GM23248 (cell line): ENCODE data around the gene CST5. TPM values are rescaled to one million over a fixed set of nuclear protein-coding genes. Genes with fewer than 3 reads are reported as not detected.
"Not testable (repeated sequence)": the region's sequence is repeated elsewhere in the genome, so short reads cannot be mapped to it uniquely, and the experiment has no call there.

Source experiments
- DNase-seq: peaks from one replicate; pipeline ENCODE4 v3.0.0-alpha.2; 2015
- H2AFZ ChIP-seq: fragments of 200-600 bp; sonication (generic); 2 replicates; pipeline ENCODE4 v1.6.1; 2016; ENCODE audit warnings: antibody characterized with exemption
- H3F3A ChIP-seq: fragments of 200-600 bp; sonication (generic); 2 replicates; pipeline ENCODE4 v1.6.1; 2016; ENCODE audit warnings: mild to moderate bottlenecking, antibody characterized with exemption, mixed run types; ENCODE audit not compliant: insufficient read depth
- H3K27ac ChIP-seq: fragments of 200-600 bp; sonication (generic); 2 replicates; pipeline ENCODE4 v1.5.1; 2016; ENCODE audit warnings: mild to moderate bottlenecking
- H3K27me3 ChIP-seq: fragments of 200-600 bp; sonication (generic); replicated peaks from 2 replicates; pipeline ENCODE4 v1.6.1; 2016; ENCODE audit warnings: mild to moderate bottlenecking; ENCODE audit not compliant: insufficient read depth
- H3K36me3 ChIP-seq: fragments of 200-600 bp; sonication (generic); 2 replicates; pipeline ENCODE4 v1.6.1; 2016; ENCODE audit warnings: low read depth, mild to moderate bottlenecking
- H3K4me1 ChIP-seq: fragments of 200-600 bp; sonication (generic); 2 replicates; pipeline ENCODE4 v1.6.1; 2016; ENCODE audit warnings: mild to moderate bottlenecking; ENCODE audit not compliant: insufficient read depth
- H3K4me2 ChIP-seq: fragments of 200-600 bp; sonication (generic); one replicate; pipeline ENCODE4 v1.6.1; 2016; ENCODE audit warnings: mild to moderate bottlenecking; ENCODE audit not compliant: unreplicated experiment
- H3K4me3 ChIP-seq: fragments of 200-600 bp; sonication (generic); 2 replicates; pipeline ENCODE4 v1.5.1; 2016; ENCODE audit warnings: mild to moderate bottlenecking
- H3K79me2 ChIP-seq: fragments of 200-600 bp; sonication (generic); 2 replicates; pipeline ENCODE4 v1.6.1; 2016; ENCODE audit warnings: mild to moderate bottlenecking; ENCODE audit not compliant: insufficient read depth
- H3K9ac ChIP-seq: fragments of 200-600 bp; sonication (generic); 2 replicates; pipeline ENCODE4 v1.6.1; 2016; ENCODE audit warnings: mild to moderate bottlenecking
- H3K9me2 ChIP-seq: fragments of 200-600 bp; sonication (generic); 2 replicates; pipeline ENCODE4 v1.6.1; 2016; ENCODE audit warnings: mixed run types, mild to moderate bottlenecking, moderate library complexity; ENCODE audit not compliant: insufficient read depth
- H3K9me3 ChIP-seq: fragments of 200-600 bp; sonication (generic); one replicate; pipeline ENCODE4 v1.6.1; 2017; ENCODE audit warnings: low read depth
- H4K20me1 ChIP-seq: fragments of 200-600 bp; sonication (generic); 2 replicates; pipeline ENCODE4 v1.6.0; 2016; ENCODE audit not compliant: insufficient read depth
- EZH2 ChIP-seq: fragments of 200-600 bp; sonication (generic); IDR thresholded peaks from 2 replicates; pipeline ENCODE4 v1.6.1; 2018; ENCODE audit warnings: antibody characterized with exemption, mild to moderate bottlenecking; ENCODE audit not compliant: insufficient read depth, poor library complexity, severe bottlenecking
- EZH2phosphoT487 ChIP-seq: fragments of 200-600 bp; sonication (generic); IDR thresholded peaks from 2 replicates; pipeline ENCODE4 v1.6.1; 2018; ENCODE audit warnings: antibody characterized with exemption, moderate library complexity, mild to moderate bottlenecking, low read depth; ENCODE audit not compliant: insufficient read depth
- WGBS, 2 experiments: methylation state at CpG; one replicate each; pipeline ENCODE4 v1.1.6; 2015 to 2017; ENCODE audit warnings: low lambda C conversion rate in 2 of 2, low coverage in 1 of 2; ENCODE audit errors: missing lambda C conversion rate in 2 of 2; 5-methylcytosine and 5-hydroxymethylcytosine counted together
- in situ Hi-C: fragments of 300-500 bp; cut with MboI; formaldehyde crosslinking; loops from 2 replicates; pipeline ENCODE4 v1.15.0; 2020
- polyA plus RNA-seq: library from polyadenylated mRNA; unstranded; fragments of >200 nt; fragmentation: Nextera tagmentation; extraction: Ambion mirVana; gene quantifications from 2 replicates; pipeline ENCODE4 v1.2.1, GENCODE V29; 2016
- total RNA-seq: library from RNA; depleted of rRNA; stranded (reverse); fragments of >200 nt; shearing (Covaris generic); gene quantifications from 2 replicates; pipeline ENCODE4 v1.2.3, GENCODE V29; 2014

The CST5 gene
- total and polyA plus RNA-seq, 2 experiments from 2014 or later: not detected

DNA sequence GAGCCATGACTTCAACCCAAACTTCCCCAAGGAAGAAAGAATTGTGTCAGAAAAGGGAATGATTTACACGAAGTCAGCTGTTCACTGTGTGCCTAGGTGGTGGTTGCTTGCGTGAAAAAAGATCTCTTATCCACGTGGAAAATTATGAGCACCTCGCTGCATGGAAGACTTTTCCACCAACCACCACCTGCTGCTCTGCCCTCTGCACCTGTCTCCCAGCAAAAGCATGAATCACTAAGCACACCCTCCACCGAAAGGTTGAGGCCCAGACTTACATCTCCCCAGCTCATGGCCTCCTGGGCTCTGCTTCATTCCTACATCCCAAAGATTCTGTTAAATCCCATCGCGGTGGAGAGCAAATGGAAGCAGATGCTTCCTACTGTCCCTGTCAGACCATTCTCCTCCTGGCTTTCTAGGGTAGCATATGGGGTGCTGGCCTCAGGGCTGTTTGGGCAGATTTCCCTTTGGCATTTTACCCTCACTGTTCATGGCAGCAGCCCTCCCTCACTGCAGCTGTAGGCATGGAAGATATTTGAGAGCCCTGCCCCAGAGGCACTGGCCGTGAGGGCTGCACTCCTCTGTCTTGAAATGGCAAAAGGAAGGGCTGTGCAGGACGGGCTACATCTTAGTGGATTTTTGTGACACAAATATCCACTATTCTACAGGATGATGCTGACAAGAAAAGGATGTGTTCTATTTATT lies 37.6 kb upstream of the CST5 start:
- no peak overlapping the region for H3K27ac ChIP-seq
- H3F3A ChIP-seq: peaks cover 21% of the 10 kb centered on the region; the same call in 1 of the 2 replicates
- no peak for TF ChIP-seq EZH2
- TF ChIP-seq EZH2phosphoT487: no peak
- H2AFZ ChIP-seq: no peak overlapping the region
- peaks cover 14% of the 10 kb centered on the region for H3K27me3 ChIP-seq
- H4K20me1 ChIP-seq: no peaks in the 10 kb centered on the region
- H3K79me2 ChIP-seq: no peaks in the 10 kb centered on the region
- no peak overlapping the region for H3K9ac ChIP-seq
- H3K4me3 ChIP-seq: no peak overlapping the region
- H3K9me3 ChIP-seq: no peaks in the 10 kb centered on the region
- peaks cover 28% of the 10 kb centered on the region for H3K4me1 ChIP-seq
- no peaks in the 10 kb centered on the region for H3K36me3 ChIP-seq
- 64 to 66% methylated on average over 9 of the region's 9 CpGs for WGBS, 2 experiments
- in situ Hi-C loops: no loop called here
- no peak overlapping the region for H3K4me2 ChIP-seq
- DNase-seq: no peak
- no peaks in the 10 kb centered on the region for H3K9me2 ChIP-seq

DNA sequence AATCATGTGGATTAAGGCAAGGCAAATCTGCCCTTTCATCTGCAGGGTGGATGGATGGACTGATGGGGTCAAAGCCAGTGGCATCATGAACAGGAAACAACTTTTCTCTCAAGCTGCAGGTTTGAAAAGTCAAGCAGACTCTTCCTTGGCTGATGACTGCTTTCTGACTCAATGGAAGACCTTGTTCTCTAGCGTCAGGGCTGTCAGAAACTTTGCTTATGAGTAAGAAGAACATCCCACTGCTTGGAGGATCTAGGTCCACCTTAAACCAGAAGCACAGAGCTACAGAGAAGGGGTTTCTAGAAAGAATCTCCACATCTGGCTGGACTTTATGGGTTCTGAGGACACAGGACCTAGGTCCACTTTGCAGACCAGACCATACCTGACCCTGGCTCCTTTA lies 36.3 kb upstream of the CST5 start:
- peak; percentile 24 for DNase-seq
- Histone ChIP-seq H3K4me3 (no peak overlapping the region), H2AFZ (no peak overlapping the region), H3K4me2 (no peak overlapping the region), H4K20me1 (no peaks in the 10 kb centered on the region), H3K36me3 (no peaks in the 10 kb centered on the region), H3K79me2 (no peaks in the 10 kb centered on the region), H3K4me1 (peaks cover 23% of the 10 kb centered on the region), H3K27ac (no peak overlapping the region), H3K9me2 (no peaks in the 10 kb centered on the region), H3K27me3 (peaks cover 9% of the 10 kb centered on the region), H3F3A (peaks cover 21% of the 10 kb centered on the region; the same call in 1 of the 2 replicates), H3K9ac (no peak overlapping the region), H3K9me3 (no peaks in the 10 kb centered on the region)
- 7 to 14% methylated on average over 1 of the region's 1 CpG for WGBS, 2 experiments
- in situ Hi-C loops: no loop called here
- TF ChIP-seq EZH2 (no peak), EZH2phosphoT487 (no peak)

DNA sequence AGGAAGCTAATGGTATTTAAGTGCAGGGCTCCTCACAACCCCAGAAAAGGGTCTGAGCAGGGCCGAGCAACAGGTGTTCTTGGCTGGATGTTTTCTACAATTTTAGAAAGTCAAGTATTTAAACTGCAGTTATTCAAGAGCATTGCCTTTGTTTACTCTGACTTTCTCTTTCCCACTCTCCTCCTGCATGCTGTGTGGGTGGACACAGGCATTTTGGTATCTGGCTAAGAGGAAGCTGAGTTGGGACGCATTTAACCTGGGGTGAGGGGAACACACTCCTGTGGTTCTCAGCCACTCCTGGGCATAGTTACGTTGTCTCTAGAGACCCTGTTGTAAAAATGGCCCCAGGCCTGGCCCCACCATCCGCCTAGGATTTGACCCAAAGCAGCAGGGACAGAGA lies 34.9 kb upstream of the CST5 start:
- H4K20me1 ChIP-seq, H3K9me3 ChIP-seq, H3K4me1 ChIP-seq, H3K4me2 ChIP-seq, H3K9ac ChIP-seq, H3K27me3 ChIP-seq, H3K79me2 ChIP-seq, DNase-seq, H2AFZ ChIP-seq, H3K4me3 ChIP-seq, H3K36me3 ChIP-seq, H3K9me2 ChIP-seq, in situ Hi-C loops, H3K27ac ChIP-seq: not testable (repeated sequence)
- WGBS, 2 experiments: 44 to 66% methylated on average over 4 of the region's 4 CpGs
- H3F3A ChIP-seq: peaks cover 11% of the 10 kb centered on the region; the same call in 1 of the 2 replicates

DNA sequence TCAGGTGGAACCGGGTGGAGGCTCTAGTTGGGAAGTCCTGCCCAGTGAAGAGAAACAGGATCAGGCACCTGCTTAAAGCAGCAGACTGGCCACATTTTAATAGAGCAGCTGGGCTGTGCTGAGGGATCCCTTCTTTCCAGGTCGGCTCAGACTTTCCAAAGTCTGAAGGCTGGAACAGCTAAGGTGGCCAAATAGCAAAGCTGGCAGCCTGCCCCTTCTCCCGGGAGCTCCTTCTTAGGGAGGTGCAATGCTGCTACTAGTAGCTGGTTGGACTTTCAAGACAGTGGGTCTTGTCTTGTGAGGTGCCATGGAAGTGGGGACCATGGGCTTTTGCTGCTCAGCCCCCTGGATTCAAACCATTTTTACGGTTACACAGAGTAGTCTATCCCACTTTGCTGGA lies 30.7 kb upstream of the CST5 start:
- no peak overlapping the region for H3K4me2 ChIP-seq
- H3K27ac ChIP-seq: no peak overlapping the region
- TF ChIP-seq EZH2phosphoT487 (no peak), EZH2 (no peak)
- H2AFZ ChIP-seq: no peak overlapping the region
- H3K4me3 ChIP-seq: no peak overlapping the region
- peaks cover 11% of the 10 kb centered on the region for H3K27me3 ChIP-seq
- WGBS, 2 experiments: 1 to 5% methylated on average over 4 of the region's 4 CpGs
- H3K9ac ChIP-seq: no peak overlapping the region
- in situ Hi-C loops: no loop called here
- H3K4me1 ChIP-seq: no peaks in the 10 kb centered on the region
- no peaks in the 10 kb centered on the region for H3K36me3 ChIP-seq
- DNase-seq: no peak
- no peaks in the 10 kb centered on the region for H3K9me2 ChIP-seq
- no peaks in the 10 kb centered on the region for H3K79me2 ChIP-seq
- H3K9me3 ChIP-seq: no peaks in the 10 kb centered on the region
- no peaks in the 10 kb centered on the region for H3F3A ChIP-seq
- no peaks in the 10 kb centered on the region for H4K20me1 ChIP-seq

DNA sequence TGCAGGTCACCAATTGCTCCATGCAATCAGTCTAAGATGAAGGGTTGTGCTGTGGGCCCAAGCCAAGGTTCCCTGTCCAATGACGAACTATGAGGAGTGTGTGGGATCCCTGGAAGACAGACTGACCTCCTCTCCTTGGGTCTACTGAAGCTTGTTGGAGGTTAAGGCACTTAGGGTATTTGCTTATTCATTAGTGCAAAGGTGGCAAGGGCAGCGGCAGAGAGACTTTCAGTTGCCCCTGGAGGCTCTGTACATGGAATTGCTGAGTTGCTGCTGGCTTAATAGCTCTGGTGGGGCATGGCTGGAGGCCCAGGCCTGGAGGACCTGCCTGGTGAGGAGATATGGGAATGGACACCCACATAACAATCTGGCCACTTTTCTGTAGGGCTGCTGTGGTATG lies 29.8 kb upstream of the CST5 start:
- no peaks in the 10 kb centered on the region for H3K79me2 ChIP-seq
- WGBS, 2 experiments: 26 to 36% methylated on average over 2 of the region's 2 CpGs

More for the DNA sequence above, 29.8 kb upstream of the CST5 start:
- H4K20me1 ChIP-seq: no peaks in the 10 kb centered on the region
- H3K9me3 ChIP-seq: no peaks in the 10 kb centered on the region
- H3K36me3 ChIP-seq: no peaks in the 10 kb centered on the region
- no peaks in the 10 kb centered on the region for H3K4me1 ChIP-seq
- no peak overlapping the region for H2AFZ ChIP-seq
- H3K27me3 ChIP-seq: peaks cover 11% of the 10 kb centered on the region
- no peaks in the 10 kb centered on the region for H3K9me2 ChIP-seq
- no peaks in the 10 kb centered on the region for H3F3A ChIP-seq
- H3K4me2 ChIP-seq: no peak overlapping the region
- no peak for TF ChIP-seq EZH2
- no peak for TF ChIP-seq EZH2phosphoT487
- no peak overlapping the region for H3K4me3 ChIP-seq
- in situ Hi-C loops: no loop called here
- DNase-seq: no peak
- no peak overlapping the region for H3K9ac ChIP-seq
- H3K27ac ChIP-seq: no peak overlapping the region
